Lung (tissue), 12 donors: Measurements from ENCODE around the gene E4F1. TPM values are rescaled to one million over a fixed set of nuclear protein-coding genes. Genes with fewer than 3 reads are reported as not detected.
"Not testable (repeated sequence)": the region's sequence is repeated elsewhere in the genome, so short reads cannot be mapped to it uniquely, and the experiment has no call there.

Source experiments
- ATAC-seq: fragments of 200-7000 bp; cut with Tn5 transposase; one replicate; pipeline ENCODE4 v1.9.1; 2020; ENCODE audit warnings: moderate number of reproducible peaks; ENCODE audit not compliant: insufficient read depth, low FRiP score
- DNase-seq, 3 donors: peaks; one replicate each; pipeline ENCODE4 v3.0.0-alpha.2; 2013 to 2017
- H3K27ac ChIP-seq, 2 donors: one replicate each; pipeline ENCODE4 v1.5.1; 2013; ENCODE audit warnings: mild to moderate bottlenecking in 2 of 2, moderate library complexity in 2 of 2, control low read depth in 1 of 2, inconsistent platforms in 1 of 2, low read depth in 1 of 2, low read length in 1 of 2
- H3K27me3 ChIP-seq, 3 donors: one replicate each; pipeline ENCODE4 v1.5.1; 2013; ENCODE audit warnings: low read length in 2 of 3; ENCODE audit not compliant: control insufficient read depth in 3 of 3, insufficient read depth in 3 of 3
- H3K36me3 ChIP-seq, 4 donors: one replicate each; pipeline ENCODE4 v1.5.1; 2013; ENCODE audit warnings: low read length in 4 of 4, mild to moderate bottlenecking in 1 of 4, moderate library complexity in 1 of 4; ENCODE audit not compliant: control insufficient read depth in 4 of 4, insufficient read depth in 4 of 4
- H3K4me1 ChIP-seq, 5 donors: one replicate each; pipeline ENCODE4 v1.5.1; 2013; ENCODE audit warnings: low read length in 5 of 5, mild to moderate bottlenecking in 2 of 5, moderate library complexity in 1 of 5; ENCODE audit not compliant: control insufficient read depth in 5 of 5, insufficient read depth in 5 of 5
- H3K4me3 ChIP-seq: one replicate; pipeline ENCODE4 v1.5.1; 2013; ENCODE audit warnings: mild to moderate bottlenecking, control low read depth, moderate library complexity
- H3K9ac ChIP-seq, 2 donors: one replicate each; pipeline ENCODE4 v1.5.1; 2013; ENCODE audit warnings: low read length in 2 of 2, control low read depth in 1 of 2; ENCODE audit not compliant: insufficient read depth in 1 of 2
- H3K9me3 ChIP-seq, 4 donors: one replicate each; pipeline ENCODE4 v1.5.1; 2013; ENCODE audit warnings: low read length in 3 of 4, mild to moderate bottlenecking in 1 of 4, moderate library complexity in 1 of 4; ENCODE audit not compliant: control insufficient read depth in 4 of 4, insufficient read depth in 3 of 4
- CTCF ChIP-seq: IDR thresholded peaks from 2 replicates; pipeline ENCODE4 v1.5.1; 2012; ENCODE audit warnings: mild to moderate bottlenecking; ENCODE audit errors: control extremely low read depth, extremely low read depth
- whole genome bisulfite sequencing, 2 donors: extraction: QIAGEN DNeasy Blood & Tissue Kit; methylation state at CpG; one replicate each; pipeline ENCODE4 v1.1.7; 2013; 5-methylcytosine and 5-hydroxymethylcytosine counted together
- polyA plus RNA-seq, 2 donors: library from polyadenylated mRNA; stranded (reverse); fragments of 200-250 nt; gene quantifications; one replicate each; pipeline ENCODE4 v1.2.1, GENCODE V29; 2013
- total RNA-seq, 2 donors: library from RNA; depleted of rRNA in 1 of 2; stranded (reverse); fragments of >200 nt in 1 of 2; gene quantifications; one replicate each; pipeline ENCODE4 v1.2.1, GENCODE V29; 2014 to 2021
- donor health status: control.
- donor health status: control.
- donor health status: Bipolar disorder and iron deficiency.
- donor health status: healthy.
- donor health status: DM: yes; HTN: yes; CAD: no.

The E4F1 gene
- total and polyA plus RNA-seq, 4 donors, result 21.0 to 30.2 (median 24.8) TPM

GRCh38 chr16:2238150-2238837, 14.9 kb downstream of the E4F1 start:
- H3K27me3 ChIP-seq, result peaks cover 0 to 27% (median 4%) of the 10 kb centered on the region in 3 donors
- peaks cover 0 to 19% (median 0%) of the 10 kb centered on the region in 4 donors for H3K9me3 ChIP-seq
- H3K27ac ChIP-seq, result no peak overlapping the region
- H3K36me3 ChIP-seq, result peaks cover 2 to 41% (median 18%) of the 10 kb centered on the region in 4 donors
- H3K4me3 ChIP-seq, result no peak overlapping the region
- no peak overlapping the region for H3K9ac ChIP-seq
- TF ChIP-seq CTCF, result no peak
- DNase-seq (no peak), ATAC-seq (no peak)
- WGBS, 2 donors, result 59 to 65% methylated on average over 18 of the region's 18 CpGs
- peaks cover 0 to 14% (median 7%) of the 10 kb centered on the region in 5 donors for H3K4me1 ChIP-seq

GRCh38 chr16:2238838-2239675, 15.7 kb downstream of the E4F1 start:
- no peak overlapping the region for H3K4me3 ChIP-seq
- WGBS, 2 donors, result 79 to 85% methylated on average over 15 of the region's 15 CpGs
- H3K4me1 ChIP-seq, result peaks cover 0 to 14% (median 7%) of the 10 kb centered on the region in 5 donors
- ATAC-seq (no peak), DNase-seq (no peak)
- H3K27ac ChIP-seq, result no peak overlapping the region
- peaks cover 2 to 39% (median 18%) of the 10 kb centered on the region in 4 donors for H3K36me3 ChIP-seq
- H3K9me3 ChIP-seq, result peaks cover 0 to 14% (median 0%) of the 10 kb centered on the region in 4 donors
- no peak for TF ChIP-seq CTCF
- no peak overlapping the region for H3K9ac ChIP-seq
- peaks cover 0 to 27% (median 4%) of the 10 kb centered on the region in 3 donors for H3K27me3 ChIP-seq

GRCh38 chr16:2240331-2240730, 16.9 kb downstream of the E4F1 start:
- Histone ChIP-seq H3K4me1 (peaks cover 0 to 14% (median 7%) of the 10 kb centered on the region in 5 donors), H3K27me3 (peaks cover 0 to 23% (median 4%) of the 10 kb centered on the region in 3 donors), H3K36me3 (peaks cover 2 to 39% (median 18%) of the 10 kb centered on the region in 4 donors)
- not testable (repeated sequence) for H3K9me3 ChIP-seq, H3K4me3 ChIP-seq, DNase-seq, ATAC-seq, H3K27ac ChIP-seq, H3K9ac ChIP-seq
- 86 to 91% methylated on average over 9 of the region's 9 CpGs for WGBS, 2 donors

- Histone ChIP-seq H3K9me3 (no peaks in the 10 kb centered on the region), H3K4me3 (no peak overlapping the region), H3K36me3 (peaks cover 6 to 44% (median 22%) of the 10 kb centered on the region in 4 donors), H3K27ac (no peak overlapping the region), H3K4me1 (peaks cover 0 to 2% (median 0%) of the 10 kb centered on the region in 5 donors), H3K27me3 (peaks cover 0 to 4% (median 0%) of the 10 kb centered on the region in 3 donors), H3K9ac (no peak overlapping the region)
- ATAC-seq (no peak), DNase-seq (no peak)
- no peak for TF ChIP-seq CTCF
- 74 to 86% methylated on average over 9 to 11 of the region's 11 CpGs for WGBS, 2 donors
Measured at GRCh38 chr16:2242598-2242997, 19.2 kb downstream of the E4F1 start.
